ENCODE data around the gene DACH2.

Gene DACH2

DNA sequence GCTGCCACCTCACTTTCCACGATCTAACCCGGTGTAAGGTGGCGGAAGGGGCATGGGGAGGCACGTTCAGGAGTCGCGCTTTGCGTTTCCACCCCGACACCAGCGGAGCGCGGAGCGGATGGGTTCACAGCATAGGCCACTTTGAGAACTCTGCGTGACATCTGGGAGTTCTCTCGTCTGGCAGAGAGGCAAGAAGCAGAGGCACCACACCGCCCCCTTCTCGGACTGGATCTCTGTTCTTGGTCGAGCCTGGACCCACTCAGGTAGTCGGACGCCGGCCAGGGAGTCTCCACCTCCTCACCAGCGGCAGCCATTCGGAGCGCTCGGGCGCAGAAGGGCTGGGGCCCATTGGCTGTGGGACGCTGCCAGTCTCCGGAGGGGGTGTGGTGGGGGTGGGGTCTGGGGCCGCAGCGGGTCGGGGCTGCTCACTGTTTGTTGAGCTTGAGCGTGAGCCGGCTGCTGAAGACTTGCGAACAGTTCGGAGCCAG, at the start of gene DACH2:
TSS of gene DACH2 (plus strand) at position 428 of the 488 bp plus-strand sequence.
- POLR2A ChIA-PET, result interaction anchor here (1.0 to 1.1 kb wide), 2 partner anchors 101 to 102 kb away, joined by 3 read pairs; partner anchors contain the start of gene CHM
- DNase-seq (ENCODE audit: extremely low spot score), result peak; percentile 80
- TF ChIP-seq, protein P1, sequence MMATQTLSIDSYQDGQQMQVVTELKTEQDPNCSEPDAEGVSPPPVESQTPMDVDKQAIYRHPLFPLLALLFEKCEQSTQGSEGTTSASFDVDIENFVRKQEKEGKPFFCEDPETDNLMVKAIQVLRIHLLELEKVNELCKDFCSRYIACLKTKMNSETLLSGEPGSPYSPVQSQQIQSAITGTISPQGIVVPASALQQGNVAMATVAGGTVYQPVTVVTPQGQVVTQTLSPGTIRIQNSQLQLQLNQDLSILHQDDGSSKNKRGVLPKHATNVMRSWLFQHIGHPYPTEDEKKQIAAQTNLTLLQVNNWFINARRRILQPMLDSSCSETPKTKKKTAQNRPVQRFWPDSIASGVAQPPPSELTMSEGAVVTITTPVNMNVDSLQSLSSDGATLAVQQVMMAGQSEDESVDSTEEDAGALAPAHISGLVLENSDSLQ (IDR thresholded peaks at IDR 0.05), result peak; percentile 95
- TF ChIP-seq BHLHE40 (IDR thresholded peaks at IDR 0.05; ENCODE audit: borderline replicate concordance) (no peak), ZNF384 (IDR thresholded peaks at IDR 0.05) (no peak), ARNT (IDR thresholded peaks at IDR 0.05) (no peak), TARDBP (IDR thresholded peaks at IDR 0.05) (no peak), ELF4 (IDR thresholded peaks at IDR 0.05) (no peak), SP1 (IDR thresholded peaks at IDR 0.05) (no peak)
- CTCF ChIA-PET, result no interaction called here

DNA sequence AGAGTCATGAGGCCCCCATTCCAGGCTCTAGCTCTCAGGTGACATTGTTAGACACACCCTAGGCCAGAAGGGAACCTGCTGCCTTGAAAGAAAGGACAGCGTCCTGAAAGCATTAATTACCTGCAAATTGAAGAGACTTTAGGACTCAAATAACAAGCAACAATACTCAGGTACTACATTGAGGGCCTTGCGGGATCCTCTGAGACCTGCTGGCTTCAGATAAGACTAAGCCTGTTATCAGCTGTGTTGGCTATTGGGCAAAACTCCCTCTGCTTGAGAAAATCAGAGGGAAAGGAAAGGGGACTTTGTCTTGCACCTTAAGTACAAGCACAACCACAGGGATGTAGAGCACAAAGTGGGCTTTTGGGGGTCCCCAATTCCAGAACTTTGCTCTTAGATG, 45.9 kb upstream of the DACH2 start:
- TF ChIP-seq HDGF (IDR thresholded peaks at IDR 0.05; ENCODE audit: borderline replicate concordance), result no peak
- no peak for TF ChIP-seq FOXM1 (IDR thresholded peaks at IDR 0.05; ENCODE audit: borderline replicate concordance)
- TF ChIP-seq LEF1 (IDR thresholded peaks at IDR 0.05; ENCODE audit: borderline replicate concordance), result no peak
- TF ChIP-seq, protein P1 (IDR thresholded peaks at IDR 0.05), result no peak
- no peak for TF ChIP-seq ARNT (IDR thresholded peaks at IDR 0.05)
- TF ChIP-seq ELF4 (IDR thresholded peaks at IDR 0.05), result no peak
- TF ChIP-seq BHLHE40 (IDR thresholded peaks at IDR 0.05; ENCODE audit: borderline replicate concordance), result no peak
- no peak for TF ChIP-seq FOXK2 (IDR thresholded peaks at IDR 0.05)
- no peak for TF ChIP-seq ZNF384 (IDR thresholded peaks at IDR 0.05)
- TF ChIP-seq CTBP1 (IDR thresholded peaks at IDR 0.05; ENCODE audit: borderline replicate concordance), result no peak
- TF ChIP-seq SUZ12 (IDR thresholded peaks at IDR 0.05), result no peak
- TF ChIP-seq SP1 (IDR thresholded peaks at IDR 0.05), result no peak
- no peak for TF ChIP-seq NFRKB (IDR thresholded peaks at IDR 0.05)
- TF ChIP-seq L3MBTL2 (conservative IDR thresholded peaks at IDR 0.05), result no peak
- no peak for TF ChIP-seq TARDBP (IDR thresholded peaks at IDR 0.05)
- no peak for TF ChIP-seq FOXA1 (IDR thresholded peaks at IDR 0.05)
- POLR2A ChIA-PET, result no interaction called here
- no peak for DNase-seq (ENCODE audit: extremely low spot score)
- CTCF ChIA-PET, result no interaction called here

DNA sequence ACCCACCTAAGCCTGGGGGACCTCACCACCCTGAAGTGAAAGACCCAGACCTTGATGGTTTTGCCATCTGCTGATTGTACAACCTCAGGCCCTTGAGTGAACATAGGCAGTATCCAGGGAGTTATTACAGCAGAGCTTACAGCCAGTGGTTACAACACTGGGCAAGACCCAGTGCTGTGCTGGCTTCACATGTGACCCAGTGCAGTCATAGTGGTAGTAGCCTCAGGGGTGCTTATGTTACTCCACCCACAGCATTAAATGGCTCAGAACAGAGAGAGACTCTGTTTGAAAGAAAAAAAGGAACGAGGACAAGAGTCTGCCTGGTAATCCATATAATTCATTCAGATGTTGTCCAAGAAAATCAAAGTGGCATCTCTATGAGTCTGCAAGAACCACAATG, 45.2 kb upstream of the DACH2 start:
- CTCF ChIA-PET, result no interaction called here
- no peak for TF ChIP-seq ELF4 (IDR thresholded peaks at IDR 0.05)
- no peak for TF ChIP-seq SP1 (IDR thresholded peaks at IDR 0.05)
- no peak for TF ChIP-seq SUZ12 (IDR thresholded peaks at IDR 0.05)
- POLR2A ChIA-PET, result no interaction called here
- DNase-seq (ENCODE audit: extremely low spot score), result no peak

DNA sequence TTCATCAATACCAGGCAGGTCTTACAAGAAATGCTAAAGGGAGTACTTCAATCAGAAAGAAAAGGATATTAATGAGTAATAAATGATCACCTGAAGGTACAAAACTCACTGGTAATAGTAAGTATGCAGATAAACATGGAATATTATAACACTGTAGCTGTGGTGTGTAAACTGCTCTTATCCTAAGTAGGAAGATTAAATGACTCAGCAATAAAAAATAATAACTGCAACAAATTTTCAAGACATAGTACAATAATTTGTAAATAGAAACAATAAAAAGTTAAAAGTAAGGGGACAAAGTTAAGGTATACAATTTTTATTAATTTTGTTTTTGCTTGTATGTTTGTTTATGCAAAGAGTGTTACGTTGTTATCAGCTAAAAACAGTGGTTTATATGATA, 43.7 kb upstream of the DACH2 start:
- TF ChIP-seq, protein P1 (IDR thresholded peaks at IDR 0.05), result no peak
- TF ChIP-seq CTBP1 (IDR thresholded peaks at IDR 0.05; ENCODE audit: borderline replicate concordance) (no peak), ZNF384 (IDR thresholded peaks at IDR 0.05) (no peak), LEF1 (IDR thresholded peaks at IDR 0.05; ENCODE audit: borderline replicate concordance) (no peak), SUZ12 (IDR thresholded peaks at IDR 0.05) (no peak), L3MBTL2 (conservative IDR thresholded peaks at IDR 0.05) (no peak), FOXM1 (IDR thresholded peaks at IDR 0.05; ENCODE audit: borderline replicate concordance) (no peak), BHLHE40 (IDR thresholded peaks at IDR 0.05; ENCODE audit: borderline replicate concordance) (no peak), ELF4 (IDR thresholded peaks at IDR 0.05) (no peak), FOXA1 (IDR thresholded peaks at IDR 0.05) (no peak), SP1 (IDR thresholded peaks at IDR 0.05) (no peak), FOXK2 (IDR thresholded peaks at IDR 0.05) (no peak), ARNT (IDR thresholded peaks at IDR 0.05) (no peak), NFRKB (IDR thresholded peaks at IDR 0.05) (no peak), TARDBP (IDR thresholded peaks at IDR 0.05) (no peak)
- no peak for DNase-seq (ENCODE audit: extremely low spot score)
- POLR2A ChIA-PET, result no interaction called here
- CTCF ChIA-PET, result no interaction called here

DNA sequence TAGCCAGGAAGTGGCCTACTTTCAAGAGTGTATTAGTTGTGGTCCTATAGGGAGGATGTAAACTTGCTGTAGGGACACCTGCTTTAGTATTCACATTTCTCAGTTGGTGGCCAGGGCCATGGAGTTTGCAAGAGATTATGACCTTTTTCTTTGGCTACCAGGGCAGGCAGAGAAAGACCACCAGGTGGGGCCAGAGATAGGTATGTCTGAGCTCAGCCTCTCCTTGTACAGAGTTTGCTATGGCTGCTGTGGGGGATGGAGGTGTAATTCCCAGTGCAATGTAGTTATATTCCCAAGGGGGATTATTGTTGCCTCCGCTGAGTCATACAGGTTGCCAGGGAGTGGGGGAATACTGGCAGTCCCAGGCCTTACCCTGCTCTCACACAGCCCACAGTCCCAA, 26.3 kb upstream of the DACH2 start:
- no peak for DNase-seq (ENCODE audit: extremely low spot score)
- ChIA-PET POLR2A (no interaction called here), CTCF (no interaction called here)
- TF ChIP-seq CTBP1 (IDR thresholded peaks at IDR 0.05; ENCODE audit: borderline replicate concordance) (no peak), SP1 (IDR thresholded peaks at IDR 0.05) (no peak), ZNF384 (IDR thresholded peaks at IDR 0.05) (no peak), SUZ12 (IDR thresholded peaks at IDR 0.05) (no peak), FOXM1 (IDR thresholded peaks at IDR 0.05; ENCODE audit: borderline replicate concordance) (no peak), TARDBP (IDR thresholded peaks at IDR 0.05) (no peak), NFRKB (IDR thresholded peaks at IDR 0.05) (no peak), LEF1 (IDR thresholded peaks at IDR 0.05; ENCODE audit: borderline replicate concordance) (no peak), FOXA1 (IDR thresholded peaks at IDR 0.05) (no peak), ELF4 (IDR thresholded peaks at IDR 0.05) (no peak), ARNT (IDR thresholded peaks at IDR 0.05) (no peak)
- TF ChIP-seq, protein P1 (IDR thresholded peaks at IDR 0.05), result no peak

DNA sequence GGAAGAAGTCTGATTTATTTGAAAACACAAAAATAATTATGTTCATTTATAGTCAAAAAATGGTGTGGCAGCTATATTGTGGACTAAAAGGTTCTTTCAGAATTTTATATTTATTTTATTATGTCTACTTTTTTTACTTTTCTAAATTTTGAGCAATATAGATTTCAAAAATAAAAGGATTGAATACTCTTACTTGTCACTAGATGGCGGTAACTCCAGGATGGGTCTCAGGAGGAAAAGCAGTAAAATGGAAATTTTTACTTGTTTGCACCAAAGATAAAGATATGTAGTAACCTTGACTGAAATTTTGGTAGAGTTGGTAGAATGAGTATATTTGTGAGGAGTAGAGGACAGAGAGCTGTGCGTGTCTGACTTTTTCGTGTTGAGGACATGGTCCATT, 14.5 kb upstream of the DACH2 start:
- POLR2A ChIA-PET, result no interaction called here
- no peak for DNase-seq (ENCODE audit: extremely low spot score)

More for the DNA sequence above, 14.5 kb upstream of the DACH2 start:
- no peak for TF ChIP-seq L3MBTL2 (conservative IDR thresholded peaks at IDR 0.05)
- TF ChIP-seq, protein P1 (IDR thresholded peaks at IDR 0.05), result no peak
- no peak for TF ChIP-seq SUZ12 (IDR thresholded peaks at IDR 0.05)
- no peak for TF ChIP-seq FOXA1 (IDR thresholded peaks at IDR 0.05)
- no peak for TF ChIP-seq HDGF (IDR thresholded peaks at IDR 0.05; ENCODE audit: borderline replicate concordance)
- no peak for TF ChIP-seq FOXM1 (IDR thresholded peaks at IDR 0.05; ENCODE audit: borderline replicate concordance)
- TF ChIP-seq NFRKB (IDR thresholded peaks at IDR 0.05), result no peak
- TF ChIP-seq CTBP1 (IDR thresholded peaks at IDR 0.05; ENCODE audit: borderline replicate concordance), result no peak
- no peak for TF ChIP-seq ARNT (IDR thresholded peaks at IDR 0.05)
- TF ChIP-seq FOXK2 (IDR thresholded peaks at IDR 0.05), result no peak
- CTCF ChIA-PET, result interaction anchor here (0.9 kb wide), 1 partner anchor 13 kb away, joined by 4 read pairs; no protein-coding TSS in a partner anchor

All from HEK293T (cell line).